Liver (tissue), 3 donors: ENCODE results near the gene GRID1.

ENCODE experiments used
- ATF3 ChIP-seq: IDR thresholded peaks from 2 replicates; pipeline ENCODE4 v1.6.1; 2016; ENCODE audit warnings: antibody characterized with exemption
- CTCF ChIP-seq: fragments of 150-350 bp; IDR thresholded peaks from 2 replicates; pipeline ENCODE4 v1.5.1; 2017; ENCODE audit warnings: improper control_type of control experiment, low read depth, low read length; ENCODE audit not compliant: missing input control
- FOXA1 ChIP-seq: IDR thresholded peaks from 2 replicates; pipeline ENCODE4 v1.6.1; 2016; ENCODE audit warnings: antibody characterized with exemption
- GABPA ChIP-seq, 2 donors: IDR thresholded peaks in 1 of 2; conservative IDR thresholded peaks in 1 of 2; 2 replicates each; pipeline ENCODE4 v1.6.1; 2016; ENCODE audit warnings: antibody characterized with exemption in 2 of 2, mild to moderate bottlenecking in 1 of 2, moderate library complexity in 1 of 2
- JUND ChIP-seq, 2 donors: IDR thresholded peaks; 2 replicates each; pipeline ENCODE4 v1.6.1; 2016; ENCODE audit warnings: antibody characterized with exemption in 2 of 2
- MAX ChIP-seq: IDR thresholded peaks from 2 replicates; pipeline ENCODE4 v1.6.1; 2016; ENCODE audit warnings: antibody characterized with exemption
- RAD21 ChIP-seq, 2 donors: IDR thresholded peaks; 2 replicates each; pipeline ENCODE4 v1.6.1; 2016; ENCODE audit warnings: antibody characterized with exemption in 2 of 2, mild to moderate bottlenecking in 2 of 2
- REST ChIP-seq: IDR thresholded peaks from 2 replicates; pipeline ENCODE4 v1.6.1; 2016; ENCODE audit warnings: antibody characterized with exemption, mild to moderate bottlenecking
- RXRA ChIP-seq, 2 donors: IDR thresholded peaks; 2 replicates each; pipeline ENCODE4 v1.6.1; 2017 to 2018; ENCODE audit warnings: antibody characterized with exemption in 2 of 2, mild to moderate bottlenecking in 1 of 2
- SP1 ChIP-seq: IDR thresholded peaks from 2 replicates; pipeline ENCODE4 v1.6.1; 2018; ENCODE audit warnings: antibody characterized with exemption, mild to moderate bottlenecking
- TAF1 ChIP-seq: conservative IDR thresholded peaks from 2 replicates; pipeline ENCODE4 v1.6.1; 2016; ENCODE audit warnings: antibody characterized with exemption, mild to moderate bottlenecking
- YY1 ChIP-seq: IDR thresholded peaks from 2 replicates; pipeline ENCODE4 v1.6.1; 2016; ENCODE audit warnings: antibody characterized with exemption, mild to moderate bottlenecking
- ZBTB33 ChIP-seq: IDR thresholded peaks from 2 replicates; pipeline ENCODE4 v1.6.1; 2016; ENCODE audit warnings: antibody characterized with exemption
- donor health status: healthy.
- donor health status: healthy.

GRCh38 chr10:86262688-86263181 lies 103.9 kb downstream of the GRID1 start:
- TF ChIP-seq MAX (no peak), CTCF (no peak), REST (no peak), GABPA (IDR thresholded peaks at IDR 0.05 in 1 of 2, conservative IDR thresholded peaks at IDR 0.05 in 1 of 2) (no peak), RAD21 (IDR thresholded peaks at IDR 0.05) (no peak), JUND (IDR thresholded peaks at IDR 0.05) (no peak), YY1 (no peak), FOXA1 (no peak), TAF1 (no peak), ATF3 (no peak), ZBTB33 (no peak), RXRA (IDR thresholded peaks at IDR 0.05) (no peak), SP1 (no peak)
